ENCODE data around the gene PPP2R3B. TPM values are rescaled to one million over a fixed set of nuclear protein-coding genes. Genes with fewer than 3 reads are reported as not detected.

The PPP2R3B gene
- total RNA-seq, 1 experiment from 2014 or later, result 130 TPM

DNA sequence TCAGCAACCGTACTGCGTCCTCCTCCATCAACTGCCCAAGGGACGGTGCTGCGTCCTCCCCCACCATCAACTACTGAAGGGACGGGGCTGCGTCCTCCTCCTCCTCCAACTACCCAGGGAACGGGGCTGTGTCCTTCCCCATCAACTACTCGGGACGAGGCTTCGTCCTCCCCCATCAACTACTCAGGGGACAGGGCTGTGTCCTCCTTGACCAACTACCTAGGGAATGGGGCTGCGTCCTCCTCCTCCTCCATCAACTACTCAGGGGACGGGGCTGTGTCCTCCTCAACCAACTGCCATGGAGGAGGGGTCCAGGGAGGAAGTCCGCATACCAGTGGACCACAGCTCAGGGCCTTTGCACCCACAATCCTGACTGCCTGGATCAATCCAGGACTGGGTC is 24.4 kb downstream of the PPP2R3B start (continued):
- TF ChIP-seq, protein P1, sequence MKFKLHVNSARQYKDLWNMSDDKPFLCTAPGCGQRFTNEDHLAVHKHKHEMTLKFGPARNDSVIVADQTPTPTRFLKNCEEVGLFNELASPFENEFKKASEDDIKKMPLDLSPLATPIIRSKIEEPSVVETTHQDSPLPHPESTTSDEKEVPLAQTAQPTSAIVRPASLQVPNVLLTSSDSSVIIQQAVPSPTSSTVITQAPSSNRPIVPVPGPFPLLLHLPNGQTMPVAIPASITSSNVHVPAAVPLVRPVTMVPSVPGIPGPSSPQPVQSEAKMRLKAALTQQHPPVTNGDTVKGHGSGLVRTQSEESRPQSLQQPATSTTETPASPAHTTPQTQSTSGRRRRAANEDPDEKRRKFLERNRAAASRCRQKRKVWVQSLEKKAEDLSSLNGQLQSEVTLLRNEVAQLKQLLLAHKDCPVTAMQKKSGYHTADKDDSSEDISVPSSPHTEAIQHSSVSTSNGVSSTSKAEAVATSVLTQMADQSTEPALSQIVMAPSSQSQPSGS (CRISPR knock-in tag; IDR thresholded peaks at IDR 0.05; ENCODE audit: borderline replicate concordance, low read depth), result no peak
- TF ChIP-seq ZNF396 (CRISPR knock-in tag; IDR thresholded peaks at IDR 0.05; ENCODE audit: borderline replicate concordance), result no peak
- TF ChIP-seq NR1H2 (CRISPR knock-in tag; IDR thresholded peaks at IDR 0.05), result no peak

DNA sequence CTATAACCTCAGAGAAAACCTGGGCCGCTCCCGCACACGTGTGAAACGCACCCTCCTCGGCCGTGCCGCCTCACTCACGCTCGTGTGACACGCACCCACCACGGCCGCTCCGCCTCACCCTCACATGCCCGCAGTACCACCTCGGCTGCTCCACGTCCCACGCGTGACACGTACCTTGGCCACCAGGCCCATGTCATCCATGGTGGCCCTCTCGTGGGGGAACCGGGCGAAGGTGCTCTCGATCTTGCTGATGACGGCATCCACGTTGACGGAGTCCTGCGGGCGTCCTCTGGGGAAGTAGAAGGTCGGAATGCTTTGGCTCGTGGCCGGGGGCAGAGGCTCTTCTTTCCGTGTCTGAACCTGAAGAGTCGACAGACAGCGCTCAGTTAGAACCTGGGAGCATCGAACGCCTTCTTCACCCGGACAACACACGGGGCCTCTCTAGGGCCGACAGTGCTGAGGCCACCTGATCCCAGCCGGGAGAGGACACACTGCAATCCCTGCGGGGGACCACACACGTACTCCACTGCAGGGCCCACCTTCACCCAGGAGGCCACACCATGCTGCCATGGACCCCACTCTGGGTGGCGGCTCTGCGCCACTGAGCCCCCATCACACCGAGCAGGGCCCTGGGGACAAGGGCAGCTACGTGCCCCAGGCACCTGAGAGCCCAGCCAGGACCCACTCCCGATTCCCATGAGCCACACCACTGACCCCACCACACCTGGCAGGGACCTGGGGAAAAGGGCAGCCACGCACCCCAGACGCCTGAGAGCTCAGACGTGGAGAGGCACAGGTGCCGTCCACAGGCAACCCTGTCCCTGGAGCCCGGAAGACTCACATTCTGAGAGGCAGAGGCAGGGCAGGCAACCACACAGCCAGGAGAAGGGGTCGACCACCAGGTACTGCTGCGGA is 25.2 kb downstream of the PPP2R3B start:
- no peaks in the 10 kb centered on the region; the same call in 1 of the 2 replicates for H3K27me3 Mint-ChIP-seq (ENCODE audit: low read depth)
- DNase-seq (ENCODE audit: low spot score) (no peak), ATAC-seq (no peak)
- CTCF ChIA-PET, result no interaction called here
- H3K9me3 Mint-ChIP-seq, result peaks cover 8% of the 10 kb centered on the region
- peaks cover 53% of the 10 kb centered on the region for H3K36me3 Mint-ChIP-seq
- H3K4me3 Mint-ChIP-seq, result no peak overlapping the region
- H3K27ac Mint-ChIP-seq, result no peak overlapping the region
- no peaks in the 10 kb centered on the region for H3K4me1 Mint-ChIP-seq
- POLR2A ChIA-PET, result no interaction called here
- TF ChIP-seq, protein P2, sequence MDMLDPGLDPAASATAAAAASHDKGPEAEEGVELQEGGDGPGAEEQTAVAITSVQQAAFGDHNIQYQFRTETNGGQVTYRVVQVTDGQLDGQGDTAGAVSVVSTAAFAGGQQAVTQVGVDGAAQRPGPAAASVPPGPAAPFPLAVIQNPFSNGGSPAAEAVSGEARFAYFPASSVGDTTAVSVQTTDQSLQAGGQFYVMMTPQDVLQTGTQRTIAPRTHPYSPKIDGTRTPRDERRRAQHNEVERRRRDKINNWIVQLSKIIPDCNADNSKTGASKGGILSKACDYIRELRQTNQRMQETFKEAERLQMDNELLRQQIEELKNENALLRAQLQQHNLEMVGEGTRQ (CRISPR knock-in tag; IDR thresholded peaks at IDR 0.05), result no peak
- TF ChIP-seq MYBL2 (CRISPR knock-in tag; IDR thresholded peaks at IDR 0.05), result no peak
- TF ChIP-seq, protein P3, sequence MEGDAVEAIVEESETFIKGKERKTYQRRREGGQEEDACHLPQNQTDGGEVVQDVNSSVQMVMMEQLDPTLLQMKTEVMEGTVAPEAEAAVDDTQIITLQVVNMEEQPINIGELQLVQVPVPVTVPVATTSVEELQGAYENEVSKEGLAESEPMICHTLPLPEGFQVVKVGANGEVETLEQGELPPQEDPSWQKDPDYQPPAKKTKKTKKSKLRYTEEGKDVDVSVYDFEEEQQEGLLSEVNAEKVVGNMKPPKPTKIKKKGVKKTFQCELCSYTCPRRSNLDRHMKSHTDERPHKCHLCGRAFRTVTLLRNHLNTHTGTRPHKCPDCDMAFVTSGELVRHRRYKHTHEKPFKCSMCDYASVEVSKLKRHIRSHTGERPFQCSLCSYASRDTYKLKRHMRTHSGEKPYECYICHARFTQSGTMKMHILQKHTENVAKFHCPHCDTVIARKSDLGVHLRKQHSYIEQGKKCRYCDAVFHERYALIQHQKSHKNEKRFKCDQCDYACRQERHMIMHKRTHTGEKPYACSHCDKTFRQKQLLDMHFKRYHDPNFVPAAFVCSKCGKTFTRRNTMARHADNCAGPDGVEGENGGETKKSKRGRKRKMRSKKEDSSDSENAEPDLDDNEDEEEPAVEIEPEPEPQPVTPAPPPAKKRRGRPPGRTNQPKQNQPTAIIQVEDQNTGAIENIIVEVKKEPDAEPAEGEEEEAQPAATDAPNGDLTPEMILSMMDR (IDR thresholded peaks at IDR 0.05), result no peak
- TF ChIP-seq ZNF671 (CRISPR knock-in tag; IDR thresholded peaks at IDR 0.05), result no peak
- TF ChIP-seq NFATC4 (CRISPR knock-in tag; IDR thresholded peaks at IDR 0.05), result no peak
- TF ChIP-seq ZNF263 (CRISPR knock-in tag; IDR thresholded peaks at IDR 0.05; ENCODE audit: low read depth), result no peak
- TF ChIP-seq ATF1 (CRISPR knock-in tag; IDR thresholded peaks at IDR 0.05), result no peak
- no peak for TF ChIP-seq ZNF121 (CRISPR knock-in tag; IDR thresholded peaks at IDR 0.05)
- TF ChIP-seq, protein P4, sequence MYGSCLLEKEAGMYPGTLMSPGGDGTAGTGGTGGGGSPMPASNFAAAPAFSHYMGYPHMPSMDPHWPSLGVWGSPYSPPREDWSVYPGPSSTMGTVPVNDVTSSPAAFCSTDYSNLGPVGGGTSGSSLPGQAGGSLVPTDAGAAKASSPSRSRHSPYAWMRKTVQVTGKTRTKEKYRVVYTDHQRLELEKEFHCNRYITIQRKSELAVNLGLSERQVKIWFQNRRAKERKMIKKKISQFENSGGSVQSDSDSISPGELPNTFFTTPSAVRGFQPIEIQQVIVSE (CRISPR knock-in tag; IDR thresholded peaks at IDR 0.05; ENCODE audit: borderline replicate concordance), result no peak
- TF ChIP-seq, protein P5, sequence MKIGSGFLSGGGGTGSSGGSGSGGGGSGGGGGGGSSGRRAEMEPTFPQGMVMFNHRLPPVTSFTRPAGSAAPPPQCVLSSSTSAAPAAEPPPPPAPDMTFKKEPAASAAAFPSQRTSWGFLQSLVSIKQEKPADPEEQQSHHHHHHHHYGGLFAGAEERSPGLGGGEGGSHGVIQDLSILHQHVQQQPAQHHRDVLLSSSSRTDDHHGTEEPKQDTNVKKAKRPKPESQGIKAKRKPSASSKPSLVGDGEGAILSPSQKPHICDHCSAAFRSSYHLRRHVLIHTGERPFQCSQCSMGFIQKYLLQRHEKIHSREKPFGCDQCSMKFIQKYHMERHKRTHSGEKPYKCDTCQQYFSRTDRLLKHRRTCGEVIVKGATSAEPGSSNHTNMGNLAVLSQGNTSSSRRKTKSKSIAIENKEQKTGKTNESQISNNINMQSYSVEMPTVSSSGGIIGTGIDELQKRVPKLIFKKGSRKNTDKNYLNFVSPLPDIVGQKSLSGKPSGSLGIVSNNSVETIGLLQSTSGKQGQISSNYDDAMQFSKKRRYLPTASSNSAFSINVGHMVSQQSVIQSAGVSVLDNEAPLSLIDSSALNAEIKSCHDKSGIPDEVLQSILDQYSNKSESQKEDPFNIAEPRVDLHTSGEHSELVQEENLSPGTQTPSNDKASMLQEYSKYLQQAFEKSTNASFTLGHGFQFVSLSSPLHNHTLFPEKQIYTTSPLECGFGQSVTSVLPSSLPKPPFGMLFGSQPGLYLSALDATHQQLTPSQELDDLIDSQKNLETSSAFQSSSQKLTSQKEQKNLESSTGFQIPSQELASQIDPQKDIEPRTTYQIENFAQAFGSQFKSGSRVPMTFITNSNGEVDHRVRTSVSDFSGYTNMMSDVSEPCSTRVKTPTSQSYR (CRISPR knock-in tag; IDR thresholded peaks at IDR 0.05), result no peak
- TF ChIP-seq, protein P6, sequence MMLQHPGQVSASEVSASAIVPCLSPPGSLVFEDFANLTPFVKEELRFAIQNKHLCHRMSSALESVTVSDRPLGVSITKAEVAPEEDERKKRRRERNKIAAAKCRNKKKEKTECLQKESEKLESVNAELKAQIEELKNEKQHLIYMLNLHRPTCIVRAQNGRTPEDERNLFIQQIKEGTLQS (CRISPR knock-in tag; conservative IDR thresholded peaks at IDR 0.05), result no peak
- TF ChIP-seq RELA (CRISPR knock-in tag; IDR thresholded peaks at IDR 0.05; ENCODE audit: borderline replicate concordance), result no peak
- no peak for TF ChIP-seq CREM (CRISPR knock-in tag; IDR thresholded peaks at IDR 0.05)
- no peak for TF ChIP-seq ZNF317 (CRISPR knock-in tag; IDR thresholded peaks at IDR 0.05; ENCODE audit: borderline replicate concordance, low read depth)
- TF ChIP-seq, protein P7, sequence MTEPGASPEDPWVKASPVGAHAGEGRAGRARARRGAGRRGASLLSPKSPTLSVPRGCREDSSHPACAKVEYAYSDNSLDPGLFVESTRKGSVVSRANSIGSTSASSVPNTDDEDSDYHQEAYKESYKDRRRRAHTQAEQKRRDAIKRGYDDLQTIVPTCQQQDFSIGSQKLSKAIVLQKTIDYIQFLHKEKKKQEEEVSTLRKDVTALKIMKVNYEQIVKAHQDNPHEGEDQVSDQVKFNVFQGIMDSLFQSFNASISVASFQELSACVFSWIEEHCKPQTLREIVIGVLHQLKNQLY (CRISPR knock-in tag; IDR thresholded peaks at IDR 0.05), result no peak
- TF ChIP-seq, protein P8, sequence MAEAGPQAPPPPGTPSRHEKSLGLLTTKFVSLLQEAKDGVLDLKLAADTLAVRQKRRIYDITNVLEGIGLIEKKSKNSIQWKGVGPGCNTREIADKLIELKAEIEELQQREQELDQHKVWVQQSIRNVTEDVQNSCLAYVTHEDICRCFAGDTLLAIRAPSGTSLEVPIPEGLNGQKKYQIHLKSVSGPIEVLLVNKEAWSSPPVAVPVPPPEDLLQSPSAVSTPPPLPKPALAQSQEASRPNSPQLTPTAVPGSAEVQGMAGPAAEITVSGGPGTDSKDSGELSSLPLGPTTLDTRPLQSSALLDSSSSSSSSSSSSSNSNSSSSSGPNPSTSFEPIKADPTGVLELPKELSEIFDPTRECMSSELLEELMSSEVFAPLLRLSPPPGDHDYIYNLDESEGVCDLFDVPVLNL (CRISPR knock-in tag; IDR thresholded peaks at IDR 0.05; ENCODE audit: borderline replicate concordance, low read depth), result no peak
- TF ChIP-seq, protein P9, sequence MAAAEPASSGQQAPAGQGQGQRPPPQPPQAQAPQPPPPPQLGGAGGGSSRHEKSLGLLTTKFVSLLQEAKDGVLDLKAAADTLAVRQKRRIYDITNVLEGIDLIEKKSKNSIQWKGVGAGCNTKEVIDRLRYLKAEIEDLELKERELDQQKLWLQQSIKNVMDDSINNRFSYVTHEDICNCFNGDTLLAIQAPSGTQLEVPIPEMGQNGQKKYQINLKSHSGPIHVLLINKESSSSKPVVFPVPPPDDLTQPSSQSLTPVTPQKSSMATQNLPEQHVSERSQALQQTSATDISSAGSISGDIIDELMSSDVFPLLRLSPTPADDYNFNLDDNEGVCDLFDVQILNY (CRISPR knock-in tag; IDR thresholded peaks at IDR 0.05), result no peak
- TF ChIP-seq RORB (CRISPR knock-in tag; IDR thresholded peaks at IDR 0.05), result no peak
